Memory B cell (primary cell): Measurements from ENCODE around the gene HES1.
"Not testable (repeated sequence)": the region's sequence is repeated elsewhere in the genome, so short reads cannot be mapped to it uniquely, and the experiment has no call there.

Source experiments
- ATAC-seq: fragments of 150-1000 bp; cut with Tn5 transposase; 2 replicates; pipeline ENCODE4 v1.10.0; 2021; ENCODE audit warnings: low read depth, mild to moderate bottlenecking, moderate library complexity
- DNase-seq, 2 donors: peaks; one replicate each; pipeline ENCODE4 v3.0.0; 2022; ENCODE audit warnings: low spot score in 2 of 2
- H3K27ac Mint-ChIP-seq: one replicate; pipeline ENCODE4 v1.8.0; 2022; ENCODE audit warnings: mild to moderate bottlenecking, moderate library complexity, mixed read lengths
- H3K27me3 Mint-ChIP-seq: one replicate; pipeline ENCODE4 v1.8.0; 2022; ENCODE audit warnings: mixed read lengths
- H3K36me3 Mint-ChIP-seq: one replicate; pipeline ENCODE4 v1.8.0; 2022; ENCODE audit warnings: mild to moderate bottlenecking, mixed read lengths
- H3K4me1 Mint-ChIP-seq: one replicate; pipeline ENCODE4 v1.8.0; 2022; ENCODE audit warnings: mixed read lengths
- H3K4me3 Mint-ChIP-seq: one replicate; pipeline ENCODE4 v1.8.0; 2022; ENCODE audit warnings: mild to moderate bottlenecking, moderate library complexity, mixed read lengths
- H3K9me3 Mint-ChIP-seq: one replicate; pipeline ENCODE4 v1.8.0; 2022; ENCODE audit warnings: mixed read lengths

Gene HES1, protein sequence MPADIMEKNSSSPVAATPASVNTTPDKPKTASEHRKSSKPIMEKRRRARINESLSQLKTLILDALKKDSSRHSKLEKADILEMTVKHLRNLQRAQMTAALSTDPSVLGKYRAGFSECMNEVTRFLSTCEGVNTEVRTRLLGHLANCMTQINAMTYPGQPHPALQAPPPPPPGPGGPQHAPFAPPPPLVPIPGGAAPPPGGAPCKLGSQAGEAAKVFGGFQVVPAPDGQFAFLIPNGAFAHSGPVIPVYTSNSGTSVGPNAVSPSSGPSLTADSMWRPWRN

DNA sequence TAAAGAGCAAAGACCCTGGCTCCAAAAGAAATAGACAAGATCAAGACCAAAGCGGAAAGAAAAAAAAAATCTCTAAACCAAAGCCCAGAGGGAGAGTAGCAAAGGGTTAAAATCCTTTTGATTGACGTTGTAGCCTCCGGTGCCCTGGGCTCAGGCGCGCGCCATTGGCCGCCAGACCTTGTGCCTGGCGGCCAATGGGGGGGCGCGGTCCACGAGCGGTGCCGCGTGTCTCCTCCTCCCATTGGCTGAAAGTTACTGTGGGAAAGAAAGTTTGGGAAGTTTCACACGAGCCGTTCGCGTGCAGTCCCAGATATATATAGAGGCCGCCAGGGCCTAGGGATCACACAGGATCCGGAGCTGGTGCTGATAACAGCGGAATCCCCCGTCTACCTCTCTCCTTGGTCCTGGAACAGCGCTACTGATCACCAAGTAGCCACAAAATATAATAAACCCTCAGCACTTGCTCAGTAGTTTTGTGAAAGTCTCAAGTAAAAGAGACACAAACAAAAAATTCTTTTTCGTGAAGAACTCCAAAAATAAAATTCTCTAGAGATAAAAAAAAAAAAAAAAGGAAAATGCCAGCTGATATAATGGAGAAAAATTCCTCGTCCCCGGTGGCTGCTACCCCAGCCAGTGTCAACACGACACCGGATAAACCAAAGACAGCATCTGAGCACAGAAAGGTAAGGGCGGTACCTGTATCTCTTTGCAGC is at the start of gene HES1:
HES1 (plus strand) TSS at position 343 of the 713 bp plus-strand sequence; CDS start at position 576, 233 bp downstream.
- peak; percentile 70 to 73 for DNase-seq
- no peaks in the 10 kb centered on the region for H3K36me3 Mint-ChIP-seq
- peaks cover 50% of the 10 kb centered on the region for H3K4me1 Mint-ChIP-seq
- H3K9me3 Mint-ChIP-seq, result no peaks in the 10 kb centered on the region
- no peaks in the 10 kb centered on the region for H3K27me3 Mint-ChIP-seq
- H3K27ac Mint-ChIP-seq, result peak within 1 kb of the TSS; percentile 95
- peak; percentile 12 for ATAC-seq
- H3K4me3 Mint-ChIP-seq, result peak within 1 kb of the TSS; percentile 90

DNA sequence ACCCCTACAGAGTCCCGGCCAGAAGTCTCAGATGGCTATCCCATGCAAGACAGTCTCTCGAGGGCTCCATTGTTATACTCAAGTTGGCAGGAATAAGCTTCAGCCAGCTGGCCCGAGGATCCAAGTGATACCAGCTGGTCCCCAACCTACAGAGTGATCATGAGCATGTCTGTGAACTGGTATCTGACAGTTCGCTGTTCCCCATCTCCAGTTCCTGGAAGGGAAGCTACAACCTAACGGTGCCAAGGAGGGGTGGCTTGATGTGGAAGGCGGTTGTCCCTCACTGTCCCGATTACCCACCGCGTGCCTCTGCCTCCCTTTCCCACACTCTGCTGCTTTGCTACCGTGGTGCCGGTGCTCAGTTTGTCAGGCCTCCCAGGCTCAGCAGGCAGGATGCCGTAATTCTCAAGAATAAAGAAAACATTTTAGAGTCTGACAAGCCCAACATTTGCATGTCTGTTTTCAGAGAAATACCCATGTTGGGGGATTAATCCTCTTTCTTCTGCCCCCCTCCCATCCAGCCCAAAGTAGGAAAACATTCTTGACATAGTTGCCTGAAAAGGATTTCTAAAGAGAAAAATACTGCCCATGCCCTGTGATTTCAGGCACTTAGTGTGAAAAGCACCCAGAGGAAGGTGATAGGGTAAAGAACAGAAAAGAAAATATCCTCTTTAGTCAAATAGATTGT is 49.4 kb upstream of the HES1 start:
- H3K9me3 Mint-ChIP-seq, result no peaks in the 10 kb centered on the region
- H3K27me3 Mint-ChIP-seq, result peaks cover 5% of the 10 kb centered on the region
- no peak for ATAC-seq

DNA sequence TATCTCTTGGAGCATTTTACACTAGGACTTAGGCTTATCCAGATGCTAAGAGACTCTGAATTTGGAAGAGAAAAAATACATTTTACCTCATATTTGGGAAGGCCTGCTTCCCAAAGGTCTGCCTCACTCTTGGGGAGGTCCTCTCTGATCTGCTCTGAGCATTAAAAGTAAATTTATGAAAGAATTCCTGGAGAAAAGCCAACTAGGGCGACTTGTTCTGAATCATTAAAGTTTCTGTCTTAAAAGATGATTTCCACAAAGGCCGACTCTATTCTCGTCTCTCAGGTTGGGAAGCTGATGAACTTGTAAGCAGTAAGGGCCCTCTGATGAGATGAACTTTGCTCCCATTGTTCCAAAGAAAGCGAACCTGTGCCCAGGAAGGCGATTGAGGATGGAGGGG is 48.7 kb upstream of the HES1 start:
- ATAC-seq (no peak), DNase-seq (no peak)
- Mint-ChIP-seq H3K27ac (no peak overlapping the region), H3K36me3 (peaks cover 1% of the 10 kb centered on the region), H3K4me3 (no peak overlapping the region), H3K9me3 (no peaks in the 10 kb centered on the region), H3K4me1 (peaks cover 17% of the 10 kb centered on the region), H3K27me3 (peaks cover 5% of the 10 kb centered on the region)

More for the DNA sequence above, 49.4 kb upstream of the HES1 start:
- no peak for DNase-seq
- H3K4me3 Mint-ChIP-seq, result no peak overlapping the region
- no peak overlapping the region for H3K27ac Mint-ChIP-seq
- no peaks in the 10 kb centered on the region for H3K36me3 Mint-ChIP-seq
- H3K4me1 Mint-ChIP-seq, result peaks cover 17% of the 10 kb centered on the region

DNA sequence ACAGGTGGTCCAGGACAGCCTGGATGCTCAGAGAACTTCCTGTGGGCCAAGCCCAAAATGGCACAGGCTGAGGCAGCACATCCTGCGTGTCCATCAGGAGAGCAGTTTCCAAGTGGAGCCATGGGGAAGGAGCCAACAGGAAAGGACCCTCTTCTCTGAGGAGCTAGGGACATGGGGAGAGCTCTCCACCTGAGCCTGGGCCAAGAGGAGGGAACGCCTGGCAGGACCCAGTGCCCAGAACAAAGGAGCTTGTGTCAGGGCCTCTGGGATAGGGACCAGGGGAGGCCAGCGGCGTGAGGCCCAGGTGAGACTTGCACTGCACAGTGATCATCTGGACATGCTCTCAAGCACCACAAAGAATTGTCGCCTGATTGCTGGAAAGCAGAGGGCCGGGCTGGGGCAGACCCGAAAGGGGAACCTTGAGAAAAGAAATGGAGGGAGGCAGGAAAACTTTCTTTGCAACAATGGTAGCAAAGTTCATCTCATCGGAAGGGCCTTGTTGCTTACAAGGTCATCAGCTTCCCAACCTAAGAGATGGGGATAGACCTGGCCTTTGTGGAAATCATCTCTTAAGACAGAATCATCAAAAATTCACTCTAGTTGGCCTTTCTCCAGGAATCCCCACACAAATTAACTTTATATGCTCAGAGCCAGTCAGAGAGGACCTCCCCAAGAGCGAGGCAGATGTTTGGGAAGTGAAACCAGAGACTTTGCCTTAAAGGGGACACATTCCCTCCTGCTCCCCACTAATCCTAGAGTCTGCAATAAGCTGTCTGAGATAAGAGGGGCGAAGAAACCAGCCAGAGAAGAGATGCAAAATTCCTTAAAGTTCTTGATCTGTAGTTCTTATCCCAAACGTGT is 47.7 kb upstream of the HES1 start:
- Mint-ChIP-seq H3K36me3 (peaks cover 2% of the 10 kb centered on the region), H3K4me3 (no peak overlapping the region), H3K27me3 (peaks cover 3% of the 10 kb centered on the region), H3K9me3 (no peaks in the 10 kb centered on the region), H3K27ac (no peak overlapping the region), H3K4me1 (peaks cover 15% of the 10 kb centered on the region)
- no peak for ATAC-seq
- no peak for DNase-seq

DNA sequence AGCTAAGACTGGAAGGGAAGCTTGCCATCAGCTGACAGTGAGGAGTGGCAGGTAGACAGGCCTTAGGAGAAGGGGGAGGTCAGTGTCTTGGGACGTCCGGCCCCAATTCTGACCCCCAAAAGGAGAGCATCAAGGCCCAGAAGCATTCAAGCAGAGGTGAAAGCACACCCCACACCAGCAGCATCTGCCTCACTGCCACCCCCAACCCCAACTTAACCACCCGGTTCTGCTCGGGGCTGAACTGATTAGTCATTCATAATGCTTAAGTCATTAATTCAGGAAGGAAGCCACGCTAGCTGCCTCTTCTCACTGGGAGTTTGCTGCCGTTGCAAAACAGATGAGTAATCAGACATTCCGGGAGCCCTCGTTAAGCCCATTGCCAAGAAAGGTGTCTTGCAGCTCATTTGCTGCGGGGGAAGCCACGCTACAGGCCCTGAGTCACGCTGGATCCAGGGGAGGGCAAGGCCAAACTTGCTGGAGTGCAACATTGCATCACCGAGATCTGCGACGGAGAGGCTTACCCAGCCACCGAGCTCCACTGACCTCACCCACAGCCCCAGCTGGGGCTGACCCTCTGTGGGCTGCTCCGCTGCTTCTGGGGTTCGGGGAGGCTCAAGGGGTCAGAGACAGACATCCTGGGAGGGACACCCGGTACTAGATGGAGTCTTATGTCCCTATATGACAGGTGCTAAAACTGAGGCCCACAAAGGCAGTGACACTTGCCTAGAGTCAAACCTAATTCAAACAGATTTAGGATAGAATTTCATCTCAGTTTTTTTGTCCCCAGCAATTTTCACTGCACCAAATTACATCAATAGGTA is 46.4 kb upstream of the HES1 start:
- H3K27ac Mint-ChIP-seq, result no peak overlapping the region
- no peaks in the 10 kb centered on the region for H3K9me3 Mint-ChIP-seq
- H3K27me3 Mint-ChIP-seq, result peaks cover 1% of the 10 kb centered on the region
- no peak for DNase-seq
- ATAC-seq, result peak; percentile 47
- peaks cover 6% of the 10 kb centered on the region for H3K4me1 Mint-ChIP-seq
- no peak overlapping the region for H3K4me3 Mint-ChIP-seq
- peaks cover 2% of the 10 kb centered on the region for H3K36me3 Mint-ChIP-seq

DNA sequence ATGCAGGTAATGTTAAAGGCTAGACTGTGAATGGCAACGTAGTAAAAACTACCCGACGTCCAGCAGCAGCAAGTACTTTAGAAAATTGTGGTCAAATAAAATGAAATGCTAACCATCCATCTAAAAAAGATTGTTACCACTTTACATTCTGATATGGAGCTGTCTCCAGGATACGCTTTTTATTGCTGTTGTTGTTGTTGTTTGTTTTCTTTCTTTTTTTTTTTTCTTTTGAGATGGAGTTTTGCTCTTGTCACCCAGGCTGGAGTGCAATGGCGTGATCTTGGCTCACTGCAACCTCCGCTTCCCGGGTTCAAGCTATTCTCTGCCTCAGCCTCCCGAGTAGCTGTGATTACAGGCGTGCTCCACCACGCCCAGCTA is 45.8 kb upstream of the HES1 start:
- not testable (repeated sequence) for ATAC-seq, H3K4me3 Mint-ChIP-seq, H3K27ac Mint-ChIP-seq, H3K9me3 Mint-ChIP-seq, H3K27me3 Mint-ChIP-seq, H3K36me3 Mint-ChIP-seq, DNase-seq, H3K4me1 Mint-ChIP-seq

DNA sequence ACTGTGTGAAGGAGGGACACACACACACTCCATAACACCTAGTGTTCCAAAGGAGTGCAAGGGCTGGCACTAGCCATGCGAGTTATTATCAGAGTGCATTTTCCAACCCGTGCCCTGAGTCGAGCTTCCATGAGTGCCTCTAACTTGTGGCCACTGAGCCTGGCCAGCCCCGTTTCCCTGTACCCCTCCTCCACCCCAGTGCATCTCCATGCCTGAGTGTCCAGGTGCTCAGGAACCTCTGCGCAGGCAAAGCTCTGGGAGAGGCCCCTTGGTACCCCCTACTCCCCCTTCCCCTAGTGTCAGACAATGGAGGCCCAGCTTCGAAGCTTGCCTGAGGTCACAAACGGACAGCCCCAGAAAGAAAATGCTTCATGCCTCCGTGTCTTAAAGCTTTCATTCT is 45.2 kb upstream of the HES1 start:
- Mint-ChIP-seq H3K9me3 (no peaks in the 10 kb centered on the region), H3K4me3 (no peak overlapping the region), H3K4me1 (peaks cover 7% of the 10 kb centered on the region), H3K27ac (no peak overlapping the region), H3K27me3 (peaks cover 1% of the 10 kb centered on the region), H3K36me3 (peaks cover 2% of the 10 kb centered on the region)
- no peak for DNase-seq
- no peak for ATAC-seq

DNA sequence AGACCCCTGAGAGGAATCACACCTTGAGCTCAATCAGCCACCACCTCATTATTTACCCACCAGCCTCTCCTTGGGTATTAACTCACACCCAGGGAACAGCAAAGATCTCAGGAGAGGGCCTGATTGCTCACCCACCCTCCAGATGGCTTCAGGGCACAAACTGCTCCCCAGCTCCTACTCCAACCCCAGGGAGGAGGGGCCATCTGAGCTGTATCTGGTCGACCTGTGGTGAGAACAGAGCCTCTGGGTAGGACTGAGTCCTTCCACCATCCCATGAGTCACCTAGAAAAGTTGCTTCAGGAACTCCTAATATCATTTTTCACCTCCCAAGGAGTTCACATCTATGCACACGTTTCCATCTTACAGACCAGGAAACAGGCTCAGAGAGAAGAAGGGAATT is 44.8 kb upstream of the HES1 start:
- Mint-ChIP-seq H3K27ac (no peak overlapping the region), H3K9me3 (no peaks in the 10 kb centered on the region)

DNA sequence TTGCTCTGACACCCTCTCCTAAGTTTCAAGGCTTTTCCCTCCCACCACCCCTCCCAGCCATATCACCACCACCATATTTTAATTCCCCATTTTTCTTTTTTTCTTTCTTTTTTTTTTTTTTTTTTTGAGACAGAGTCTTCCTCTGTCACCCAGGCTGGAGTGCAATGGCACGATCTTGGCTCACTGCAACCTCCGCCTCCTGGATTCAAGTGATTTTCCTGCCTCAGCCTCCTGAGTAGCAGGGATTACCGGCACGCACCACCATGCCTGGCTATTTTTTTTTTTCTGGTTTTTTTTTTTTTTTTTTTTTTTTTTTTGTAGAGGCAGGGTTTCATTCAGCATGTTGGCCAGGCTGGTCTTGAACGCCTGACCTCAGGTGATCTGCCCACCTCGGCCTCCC is 44.1 kb upstream of the HES1 start:
- DNase-seq, H3K9me3 Mint-ChIP-seq, H3K36me3 Mint-ChIP-seq, ATAC-seq, H3K27ac Mint-ChIP-seq, H3K27me3 Mint-ChIP-seq, H3K4me3 Mint-ChIP-seq, H3K4me1 Mint-ChIP-seq: not testable (repeated sequence)

More for the DNA sequence above, 44.8 kb upstream of the HES1 start:
- peaks cover 10% of the 10 kb centered on the region for H3K4me1 Mint-ChIP-seq
- H3K4me3 Mint-ChIP-seq, result no peak overlapping the region
- ATAC-seq (no peak), DNase-seq (no peak)
- H3K36me3 Mint-ChIP-seq, result peaks cover 2% of the 10 kb centered on the region
- peaks cover 1% of the 10 kb centered on the region for H3K27me3 Mint-ChIP-seq

DNA sequence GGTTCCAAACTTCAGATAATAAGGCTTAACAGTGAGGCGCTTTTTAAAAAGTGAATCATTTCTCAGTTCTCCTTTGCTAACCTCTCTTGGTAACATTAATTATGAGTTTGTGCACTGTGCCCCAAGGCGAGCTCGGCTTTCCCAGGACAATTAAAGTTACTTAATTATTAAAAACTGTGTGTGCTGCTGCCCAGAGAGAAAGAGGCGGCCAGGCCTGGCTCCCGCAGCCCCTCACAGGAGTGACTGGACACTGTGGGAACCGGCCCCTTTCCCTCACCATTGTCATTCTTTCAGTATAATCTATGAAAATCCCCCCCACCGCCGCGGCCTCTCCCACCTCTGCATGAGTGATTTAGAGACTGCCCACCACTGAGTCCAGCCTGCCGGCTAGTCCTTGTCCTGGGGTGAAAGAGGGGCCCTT is 43.1 kb upstream of the HES1 start:
- no peaks in the 10 kb centered on the region for H3K9me3 Mint-ChIP-seq
- peaks cover 10% of the 10 kb centered on the region for H3K4me1 Mint-ChIP-seq
- ATAC-seq (no peak), DNase-seq (no peak)
- H3K4me3 Mint-ChIP-seq, result no peak overlapping the region
- no peak overlapping the region for H3K27ac Mint-ChIP-seq
- H3K27me3 Mint-ChIP-seq, result no peaks in the 10 kb centered on the region
- peaks cover 2% of the 10 kb centered on the region for H3K36me3 Mint-ChIP-seq

DNA sequence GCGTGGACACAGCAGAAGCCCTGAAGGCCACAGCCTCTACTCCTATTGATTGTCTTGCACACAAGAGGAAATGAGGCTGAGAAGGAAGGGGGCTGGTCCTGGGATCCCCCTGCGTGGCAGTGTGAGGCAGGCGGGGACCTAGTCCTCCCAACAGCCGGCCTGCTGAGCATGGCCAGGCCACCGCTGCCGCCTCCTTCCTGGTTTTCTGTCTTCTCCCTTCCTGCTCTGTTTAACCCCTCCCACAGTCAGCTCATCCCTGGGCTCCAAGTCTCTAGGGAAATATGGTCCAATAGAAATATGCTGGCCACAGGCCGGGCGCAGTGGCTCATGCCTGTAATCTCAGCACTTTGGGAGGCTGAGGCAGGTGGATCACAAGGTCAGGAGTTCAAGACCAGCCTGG is 42.1 kb upstream of the HES1 start:
- ATAC-seq (no peak), DNase-seq (no peak)
- no peak overlapping the region for H3K27ac Mint-ChIP-seq
- H3K27me3 Mint-ChIP-seq, result no peaks in the 10 kb centered on the region
- H3K9me3 Mint-ChIP-seq, result no peaks in the 10 kb centered on the region
- peaks cover 13% of the 10 kb centered on the region for H3K4me1 Mint-ChIP-seq
- H3K4me3 Mint-ChIP-seq, result no peak overlapping the region
- H3K36me3 Mint-ChIP-seq, result peaks cover 2% of the 10 kb centered on the region

DNA sequence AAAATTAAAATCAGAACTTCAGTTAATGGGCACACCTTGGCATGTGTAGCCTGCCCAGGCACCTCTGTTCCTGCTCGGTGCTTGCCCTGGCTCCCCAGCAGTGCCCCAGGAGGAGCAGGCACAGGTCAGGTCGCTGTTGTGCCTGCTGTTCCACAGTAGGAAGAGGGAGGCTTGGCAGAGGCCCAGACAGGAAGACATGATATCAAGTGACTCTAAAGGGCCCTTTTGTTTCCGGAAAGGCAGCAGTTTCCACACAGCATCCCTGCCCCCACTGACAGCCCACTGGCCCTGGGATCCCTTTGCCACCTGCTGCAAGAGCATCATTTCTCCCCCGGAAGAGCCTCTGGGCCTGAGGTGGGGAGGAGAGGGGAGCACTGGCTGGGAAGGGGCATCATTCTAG is 40.5 kb upstream of the HES1 start:
- ATAC-seq (no peak), DNase-seq (no peak)
- peaks cover 22% of the 10 kb centered on the region for H3K4me1 Mint-ChIP-seq
- H3K27ac Mint-ChIP-seq, result no peak overlapping the region
- H3K4me3 Mint-ChIP-seq, result no peak overlapping the region
- no peaks in the 10 kb centered on the region for H3K27me3 Mint-ChIP-seq
- H3K36me3 Mint-ChIP-seq, result peaks cover 2% of the 10 kb centered on the region
- no peaks in the 10 kb centered on the region for H3K9me3 Mint-ChIP-seq

DNA sequence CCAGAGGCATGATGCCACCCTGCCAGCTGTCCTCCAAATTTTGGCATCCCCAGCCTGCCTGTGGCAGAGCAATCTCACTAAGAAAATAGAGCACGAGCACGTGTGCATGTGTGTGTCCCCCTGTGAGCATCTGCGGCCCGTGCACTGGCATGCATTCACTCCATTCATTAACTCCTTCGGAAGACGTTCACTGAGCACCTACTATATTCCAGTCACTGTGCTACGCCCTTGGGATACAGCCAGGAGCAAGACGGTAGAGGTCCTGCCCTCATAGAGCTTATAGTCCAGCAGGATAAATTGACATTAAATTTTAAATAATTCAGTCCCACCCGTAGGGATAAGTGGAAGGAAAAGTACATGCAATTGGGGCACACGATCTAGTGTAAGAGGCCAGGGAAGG is 40.0 kb upstream of the HES1 start:
- Mint-ChIP-seq H3K4me1 (peaks cover 26% of the 10 kb centered on the region), H3K27ac (no peak overlapping the region), H3K36me3 (peaks cover 2% of the 10 kb centered on the region), H3K4me3 (no peak overlapping the region), H3K9me3 (no peaks in the 10 kb centered on the region), H3K27me3 (no peaks in the 10 kb centered on the region)
- ATAC-seq, result no peak
- DNase-seq, result no peak
